Sigmoid colon (tissue), 7 donors: ENCODE data around the gene SP3. TPM values are rescaled to one million over a fixed set of nuclear protein-coding genes. Genes with fewer than 3 reads are reported as not detected.

Source experiments
- DNase-seq: peaks from one replicate; pipeline ENCODE4 v3.0.0-alpha.2; 2019
- H3K27ac ChIP-seq, 4 donors: fragments of 200-600 bp; sonication (generic); one replicate each; pipeline ENCODE4 v1.5.1; 2016 to 2019; ENCODE audit warnings: mild to moderate bottlenecking in 1 of 4
- H3K27me3 ChIP-seq, 3 donors: fragments of 200-600 bp; sonication (generic); one replicate each; pipeline ENCODE4 v1.5.1; 2019; ENCODE audit warnings: mild to moderate bottlenecking in 1 of 3
- H3K36me3 ChIP-seq, 4 donors: fragments of 200-600 bp; sonication (generic); one replicate each; pipeline ENCODE4 v1.5.1; 2016 to 2019
- H3K4me1 ChIP-seq, 4 donors: fragments of 200-600 bp; sonication (generic); one replicate each; pipeline ENCODE4 v1.5.1; 2017 to 2019
- H3K4me3 ChIP-seq, 4 donors: fragments of 200-600 bp; sonication (generic); one replicate each; pipeline ENCODE4 v1.5.1; 2017 to 2019; ENCODE audit warnings: mild to moderate bottlenecking in 2 of 4, moderate library complexity in 1 of 4
- H3K9me3 ChIP-seq, 4 donors: fragments of 200-600 bp in 3 of 4; sonication (generic) in 3 of 4; one replicate each; pipeline versions ENCODE4 v1.5.1 to v1.6.1; 2013 to 2019
- CTCF ChIP-seq, 4 experiments: fragments of 450-650 bp in 3 of 4; fragments of 200-600 bp in 1 of 4; IDR thresholded peaks; one replicate each; pipeline ENCODE4 v1.5.1; 2016 to 2019; ENCODE audit warnings: antibody characterized with exemption in 4 of 4, mild to moderate bottlenecking in 3 of 4, moderate library complexity in 2 of 4
- EP300 ChIP-seq, 4 donors: sonication (generic); formaldehyde crosslinking; IDR thresholded peaks; one replicate each; pipeline ENCODE4 v1.6.1; 2017; ENCODE audit warnings: antibody characterized with exemption in 4 of 4
- POLR2A ChIP-seq, 2 donors: fragments of 450-650 bp; IDR thresholded peaks; one replicate each; pipeline ENCODE4 v1.6.1; 2016; ENCODE audit warnings: antibody characterized with exemption in 2 of 2, mild to moderate bottlenecking in 2 of 2, moderate library complexity in 2 of 2
- POLR2AphosphoS5 ChIP-seq, 4 donors: sonication (generic); formaldehyde crosslinking; IDR thresholded peaks; one replicate each; pipeline ENCODE4 v1.6.1; 2017; ENCODE audit warnings: antibody characterized with exemption in 4 of 4
- WGBS, 2 donors: extraction: QIAGEN DNeasy Blood & Tissue Kit; methylation state at CpG; one replicate each; pipeline ENCODE4 v1.1.7; 2013; 5-methylcytosine and 5-hydroxymethylcytosine counted together
- intact Hi-C: fragments of 100-400 bp; cut with DNase I; formaldehyde crosslinking; loops from one replicate; pipeline ENCODE4 v1.15.1; 2023
- polyA plus RNA-seq, 3 donors: library from polyadenylated mRNA; stranded (reverse); fragments of 200-250 nt; gene quantifications; one replicate each; pipeline ENCODE4 v1.2.3, GENCODE V29; 2013
- total RNA-seq, 4 donors: library from RNA; depleted of rRNA; stranded (reverse); fragments of >200 nt; gene quantifications; one replicate each; pipeline ENCODE4 v1.1.0, GENCODE V29; 2016
- donor health status: healthy with polysubstance abuse.
- donor health status: Bipolar disorder and iron deficiency.
- donor health status: healthy.

The SP3 gene
- total and polyA plus RNA-seq, 7 donors = 24.6 to 120 (median 67.9) TPM

DNA sequence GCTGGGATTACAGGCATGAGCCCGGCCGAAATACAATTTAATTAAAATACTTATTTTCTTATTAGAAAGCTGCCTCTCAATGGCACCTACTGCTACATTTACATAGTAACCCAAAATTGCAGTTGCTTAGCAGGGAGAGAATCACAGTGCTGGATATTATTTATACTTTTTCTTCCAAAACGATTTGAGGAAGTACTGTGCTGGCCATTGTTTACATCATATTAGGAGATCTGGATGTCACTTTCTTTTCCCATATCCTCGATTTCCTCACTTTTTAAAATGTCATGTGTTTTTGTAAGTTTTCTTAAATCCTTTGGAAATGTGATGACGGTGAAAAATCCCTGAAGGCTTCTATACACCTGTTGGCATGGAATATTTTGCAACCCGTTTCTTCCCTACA lies 3.4 kb upstream of the SP3 start:
- no peaks in the 10 kb centered on the region for H3K9me3 ChIP-seq
- intact Hi-C loops = loop anchor here (5.0 to 10.0 kb wide), 4 partner anchors 279 to 764 kb away; partner anchors contain the start of genes OLA1, SCRN3 and SP9
- no peak overlapping the region for H3K27ac ChIP-seq
- H3K4me1 ChIP-seq = peaks cover 0 to 11% (median 9%) of the 10 kb centered on the region in 4 donors
- DNase-seq = no peak
- 67 to 75% methylated on average over 6 of the region's 6 CpGs for WGBS, 2 donors
- no peaks in the 10 kb centered on the region for H3K36me3 ChIP-seq
- no peak overlapping the region for H3K4me3 ChIP-seq
- H3K27me3 ChIP-seq = no peaks in the 10 kb centered on the region
- TF ChIP-seq CTCF (IDR thresholded peaks at IDR 0.05) (no peak), EP300 (IDR thresholded peaks at IDR 0.05) (no peak), POLR2AphosphoS5 (IDR thresholded peaks at IDR 0.05) (no peak)

- Histone ChIP-seq H3K4me1 (peaks cover 0 to 28% (median 24%) of the 10 kb centered on the region in 4 donors), H3K27me3 (no peaks in the 10 kb centered on the region), H3K9me3 (no peaks in the 10 kb centered on the region), H3K4me3 (peak overlapping the region; percentile 81 to 99 (median 97)), H3K36me3 (no peaks in the 10 kb centered on the region), H3K27ac (peak overlapping the region; percentile 99 to 100 (median 100))
- intact Hi-C loops = loop anchor here (1.0 to 10.0 kb wide), 5 partner anchors 74 to 762 kb away; partner anchors contain the start of genes OLA1, SCRN3 and SP9
- DNase-seq = no peak
- TF ChIP-seq POLR2AphosphoS5 (IDR thresholded peaks at IDR 0.05) (no peak), CTCF (IDR thresholded peaks at IDR 0.05) (no peak), EP300 (IDR thresholded peaks at IDR 0.05) (no peak), POLR2A (IDR thresholded peaks at IDR 0.05) (no peak)
- WGBS, 2 donors = 14 to 45% methylated on average over 8 of the region's 8 CpGs
Measured at GRCh38 chr2:173966274-173967098, 1.3 kb upstream of the SP3 start.

GRCh38 chr2:173964565-173965371 lies 405 bp downstream of the SP3 start:
- H3K27me3 ChIP-seq = no peaks in the 10 kb centered on the region
- H3K9me3 ChIP-seq = no peaks in the 10 kb centered on the region
- DNase-seq = peak; percentile 97
- peaks cover 0 to 5% (median 0%) of the 10 kb centered on the region in 4 donors for H3K36me3 ChIP-seq
- peak overlapping the region; percentile 81 to 99 (median 97) for H3K4me3 ChIP-seq
- H3K27ac ChIP-seq = peak overlapping the region; percentile 99 to 100 (median 100)
- intact Hi-C loops = loop anchor here (2.0 to 10.0 kb wide), 7 partner anchors 32 to 760 kb away; partner anchors contain the start of genes OLA1, SCRN3 and SP9
- WGBS, 2 donors = 0 to 1% methylated on average over 83 of the region's 84 CpGs
- TF ChIP-seq EP300 (IDR thresholded peaks at IDR 0.05) (peak in 1 of 4 donors; percentile 17), POLR2AphosphoS5 (IDR thresholded peaks at IDR 0.05) (peak; percentile 26 to 90 (median 82)), CTCF (IDR thresholded peaks at IDR 0.05) (no peak), POLR2A (IDR thresholded peaks at IDR 0.05) (peak; percentile 64)
- peaks cover 0 to 40% (median 30%) of the 10 kb centered on the region in 4 donors for H3K4me1 ChIP-seq

DNA sequence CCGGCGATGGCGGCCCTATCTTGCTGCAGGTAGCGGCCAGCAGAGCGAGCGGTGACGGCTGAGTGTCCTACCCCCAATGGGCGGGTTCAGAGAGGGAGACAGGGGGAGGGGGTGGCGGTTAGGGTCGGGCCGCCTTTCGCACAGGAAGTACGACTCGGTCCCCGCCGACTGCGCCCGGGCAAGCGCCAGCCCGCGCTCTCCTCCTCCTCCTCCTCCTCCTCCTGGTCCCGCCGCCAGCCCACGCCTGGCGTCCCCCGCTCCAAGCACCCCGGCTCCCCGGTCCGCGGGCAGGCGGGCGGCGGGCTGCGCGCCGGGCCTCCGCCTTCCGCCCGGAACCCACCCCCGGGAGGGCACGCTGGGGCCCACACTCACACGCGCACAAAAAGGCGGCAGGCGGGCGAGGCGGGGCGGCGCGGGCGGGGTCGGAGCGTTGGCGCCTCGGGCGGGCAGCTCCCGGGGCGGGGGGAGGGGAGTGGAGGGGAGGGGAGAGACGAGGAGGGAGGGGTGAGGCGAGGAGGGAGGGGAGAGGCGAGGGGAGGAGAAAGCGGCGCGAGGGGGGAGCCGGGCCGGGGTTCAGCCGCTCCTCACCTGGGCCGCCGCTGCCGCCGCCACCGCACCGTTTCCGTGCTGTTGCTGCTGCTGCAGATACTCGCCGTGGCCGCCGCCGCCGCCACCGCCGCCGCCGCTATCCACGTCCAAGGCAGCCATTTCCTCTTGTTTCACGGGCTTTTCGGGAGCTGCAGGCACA lies 1.2 kb downstream of the SP3 start:
- Histone ChIP-seq H3K27ac (peak overlapping the region; percentile 99 to 100 (median 100)), H3K36me3 (peaks cover 0 to 5% (median 0%) of the 10 kb centered on the region in 4 donors), H3K4me3 (peak overlapping the region; percentile 81 to 99 (median 97)), H3K4me1 (peaks cover 0 to 46% (median 34%) of the 10 kb centered on the region in 4 donors), H3K9me3 (no peaks in the 10 kb centered on the region), H3K27me3 (no peaks in the 10 kb centered on the region)
- TF ChIP-seq POLR2A (IDR thresholded peaks at IDR 0.05) (peak; percentile 18 to 30), EP300 (IDR thresholded peaks at IDR 0.05) (no peak), CTCF (IDR thresholded peaks at IDR 0.05) (no peak), POLR2AphosphoS5 (IDR thresholded peaks at IDR 0.05) (peak; percentile 12 to 70 (median 46))
- WGBS, 2 donors = 1% methylated on average over 87 of the region's 87 CpGs
- intact Hi-C loops = loop anchor here (2.0 to 10.0 kb wide), 6 partner anchors 33 to 759 kb away; partner anchors contain the start of genes SCRN3 and SP9
- peak; percentile 95 for DNase-seq
